GM18951 (cell line): ENCODE data around the gene SOCS3.
A peak's percentile ranks its signal among the peaks of the same experiment; 100 is the strongest.

ENCODE experiments used
- POLR2A ChIP-seq: IDR thresholded peaks from 4 replicates; pipeline ENCODE4 v1.6.1; 2011; ENCODE audit warnings: mild to moderate bottlenecking; ENCODE audit not compliant: insufficient read length, insufficient read depth; ENCODE audit errors: extremely low read depth
- in situ Hi-C: fragments of 300-500 bp; cut with MboI; formaldehyde crosslinking; loops from one replicate; pipeline ENCODE4 v1.12.0; 2022; ENCODE audit warnings: low sequenced_read_pairs, mixed read lengths, inconsistent platforms; ENCODE audit not compliant: unreplicated experiment

SOCS3 gene

GRCh38 chr17:78383725-78384471, 24.0 kb upstream of the SOCS3 start:
- TF ChIP-seq POLR2A: no peak
- in situ Hi-C loops: no loop called here

GRCh38 chr17:78381601-78382232, 21.8 kb upstream of the SOCS3 start:
- no peak for TF ChIP-seq POLR2A
- in situ Hi-C loops: no loop called here

DNA sequence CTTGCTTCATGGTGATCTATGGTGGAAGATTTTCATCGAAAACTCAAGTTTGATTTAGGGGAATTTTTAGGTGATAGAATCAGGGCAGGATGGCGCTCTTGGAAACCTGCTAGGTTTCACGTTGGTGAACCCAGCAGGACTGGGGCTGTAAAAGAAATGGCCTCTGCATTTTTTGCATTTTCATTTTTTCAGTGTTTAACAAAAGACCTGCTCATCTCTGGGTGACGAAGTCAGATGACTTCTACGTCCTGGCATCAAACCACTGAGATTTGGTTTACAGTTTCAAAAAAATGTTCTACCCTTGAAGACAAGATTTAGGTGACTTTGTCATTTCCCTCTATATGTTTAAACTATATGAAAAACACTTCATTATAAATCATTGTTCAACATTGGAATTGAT, 20.5 kb upstream of the SOCS3 start:
- TF ChIP-seq POLR2A: no peak

DNA sequence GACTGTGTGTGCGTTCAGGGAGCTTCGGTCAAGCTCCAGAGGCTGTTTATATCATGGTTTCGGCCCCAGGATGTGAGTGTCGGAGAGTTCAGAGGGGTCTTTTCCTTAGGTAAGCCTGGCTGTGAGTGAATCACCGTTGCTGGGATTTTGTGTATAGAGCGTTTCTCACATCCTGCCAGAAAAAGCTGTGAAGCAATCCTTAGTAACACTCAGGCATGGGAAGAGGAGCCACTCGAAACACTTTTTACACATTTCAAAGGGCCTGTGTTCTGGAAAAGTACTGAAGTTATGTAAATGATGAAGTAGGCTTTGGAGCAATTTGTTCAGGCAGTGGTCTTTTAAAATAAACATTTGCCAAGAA, 19.2 kb upstream of the SOCS3 start:
- in situ Hi-C loops: no loop called here
- no peak for TF ChIP-seq POLR2A

More for the DNA sequence above, 20.5 kb upstream of the SOCS3 start:
- in situ Hi-C loops: no loop called here

- in situ Hi-C loops: no loop called here
- TF ChIP-seq POLR2A: peak; percentile 82
These were observed 18.6 kb upstream of the SOCS3 start, which contains the start of gene PGS1 for GRCh38 chr17:78378225-78379130. Gene PGS1, plus strand, starts transcription at chr17:78378649. Its CDS starts 17 bp downstream, at chr17:78378666.

DNA sequence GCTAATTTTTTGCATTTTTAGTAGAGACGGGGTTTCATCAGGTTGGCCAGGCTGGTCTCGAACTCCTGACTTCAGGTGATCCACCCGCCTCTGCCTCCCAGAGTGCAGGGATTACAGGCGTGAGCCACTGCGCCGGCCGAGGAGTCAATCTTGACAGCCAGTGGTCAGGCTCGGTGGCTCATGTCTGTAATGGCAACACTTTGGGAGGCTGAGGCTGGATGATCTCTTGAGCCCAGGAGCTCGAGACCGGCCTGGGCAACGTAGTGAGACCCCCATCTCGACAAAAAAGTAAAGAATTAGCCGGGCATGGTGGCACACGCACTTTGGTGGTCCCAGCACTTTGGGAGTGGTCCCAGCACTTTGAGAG, 18.0 kb upstream of the SOCS3 start:
- in situ Hi-C loops: no loop called here

DNA sequence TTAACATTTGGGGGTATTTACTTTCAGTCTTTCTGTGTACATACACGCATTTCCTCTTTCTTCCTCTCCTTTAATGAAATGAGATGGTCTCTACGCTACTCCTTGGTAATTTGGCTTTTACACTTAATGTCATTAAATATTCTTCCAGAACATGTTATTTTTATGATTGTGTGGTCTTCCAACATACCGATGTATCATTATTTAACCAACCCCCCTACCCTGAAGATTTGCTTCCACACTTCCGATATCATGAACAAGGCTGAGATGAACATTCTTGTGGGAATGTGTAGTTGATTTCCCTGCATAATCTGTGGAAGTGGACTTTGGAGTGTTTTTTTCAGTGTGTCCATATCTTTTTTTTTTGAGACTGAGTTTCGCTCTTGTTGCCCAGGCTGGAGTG, 16.3 kb upstream of the SOCS3 start:
- no peak for TF ChIP-seq POLR2A
- in situ Hi-C loops: no loop called here

More for the DNA sequence above, 18.0 kb upstream of the SOCS3 start:
- no peak for TF ChIP-seq POLR2A

GRCh38 chr17:78375401-78376151, 15.7 kb upstream of the SOCS3 start:
- TF ChIP-seq POLR2A: no peak
- in situ Hi-C loops: no loop called here

GRCh38 chr17:78374631-78375274, 14.9 kb upstream of the SOCS3 start:
- in situ Hi-C loops: no loop called here
- no peak for TF ChIP-seq POLR2A

DNA sequence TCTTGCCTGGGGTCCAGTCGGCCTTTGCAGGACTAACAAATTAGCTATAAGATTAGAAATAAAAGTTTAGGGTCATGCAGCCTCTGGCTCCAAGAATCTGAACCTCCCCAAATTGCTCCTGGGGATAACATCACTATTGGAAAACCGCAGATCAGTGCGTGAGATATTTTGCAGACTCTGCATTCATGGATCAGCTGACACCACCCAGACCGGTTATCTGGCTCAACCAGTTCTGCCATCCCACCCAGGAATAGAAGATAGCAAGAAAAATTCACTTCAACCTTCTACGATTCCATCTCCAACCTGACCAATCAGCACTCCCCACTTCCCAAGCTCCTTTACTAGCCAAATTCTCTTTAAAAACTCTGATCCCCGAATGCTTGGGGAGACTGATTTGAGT, 14.3 kb upstream of the SOCS3 start:
- TF ChIP-seq POLR2A: no peak
- in situ Hi-C loops: no loop called here

- in situ Hi-C loops: no loop called here
- no peak for TF ChIP-seq POLR2A
These were observed 13.0 kb upstream of the SOCS3 start for GRCh38 chr17:78372841-78373240.

DNA sequence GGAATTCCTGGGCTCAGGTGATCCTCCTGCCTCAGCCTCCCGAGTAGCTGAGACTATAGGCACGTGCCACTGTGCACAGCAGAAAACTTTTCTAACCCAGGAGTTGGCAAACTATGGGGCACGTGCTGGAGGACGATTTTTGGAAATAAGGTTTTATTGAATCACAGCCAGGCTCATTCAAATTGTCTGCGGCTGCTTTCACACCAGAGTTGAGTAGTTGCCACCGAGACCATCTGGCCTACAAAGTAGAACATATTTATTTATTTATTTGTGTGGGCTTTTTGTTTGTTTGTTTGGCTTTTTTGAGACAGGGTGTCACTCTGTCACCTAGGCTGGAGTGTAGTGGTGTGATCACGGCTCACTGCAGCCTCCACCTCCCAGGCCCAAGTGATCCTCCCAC, 11.2 kb upstream of the SOCS3 start:
- in situ Hi-C loops: no loop called here
- no peak for TF ChIP-seq POLR2A

DNA sequence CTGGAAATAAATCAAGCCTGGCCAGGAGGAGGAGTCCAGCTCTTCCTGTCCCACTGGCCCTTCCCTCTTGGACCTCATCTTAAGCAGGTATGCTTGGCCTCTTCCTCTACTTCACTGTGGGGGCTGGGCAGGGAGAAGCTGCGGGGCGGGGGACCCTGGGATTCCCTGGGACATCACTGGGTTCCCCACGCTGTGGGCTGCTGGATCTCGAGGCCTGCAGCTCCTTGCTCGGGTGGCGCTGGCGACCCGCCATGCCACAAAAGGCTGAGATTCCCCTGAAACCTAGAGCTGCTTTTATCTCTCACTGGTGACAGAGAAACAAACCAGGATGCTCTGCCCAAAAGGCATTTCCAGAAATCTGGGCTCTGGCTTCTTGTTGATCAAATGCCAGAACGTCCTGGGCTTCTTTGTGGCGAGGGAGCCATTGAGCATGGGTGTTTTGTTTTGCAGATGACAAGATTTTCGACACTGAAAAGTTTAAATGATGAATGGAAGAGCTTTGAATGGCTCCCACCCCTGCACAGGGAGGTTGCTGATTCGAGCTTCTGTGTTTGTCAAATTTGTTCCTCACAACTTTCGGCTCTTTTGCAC, 10.0 kb upstream of the SOCS3 start:
- in situ Hi-C loops: loop anchor here (10.0 kb wide), 1 partner anchor 55 kb away; no protein-coding TSS in a partner anchor
- no peak for TF ChIP-seq POLR2A
